Measurements from ENCODE around the gene ANP32A. TPM values are rescaled to one million over a fixed set of nuclear protein-coding genes. Genes with fewer than 3 reads are reported as not detected.
A peak's percentile ranks its signal among the peaks of the same experiment; 100 is the strongest.

ANP32A gene
- total RNA-seq, 1 experiment from 2014 or later = 232 TPM

DNA sequence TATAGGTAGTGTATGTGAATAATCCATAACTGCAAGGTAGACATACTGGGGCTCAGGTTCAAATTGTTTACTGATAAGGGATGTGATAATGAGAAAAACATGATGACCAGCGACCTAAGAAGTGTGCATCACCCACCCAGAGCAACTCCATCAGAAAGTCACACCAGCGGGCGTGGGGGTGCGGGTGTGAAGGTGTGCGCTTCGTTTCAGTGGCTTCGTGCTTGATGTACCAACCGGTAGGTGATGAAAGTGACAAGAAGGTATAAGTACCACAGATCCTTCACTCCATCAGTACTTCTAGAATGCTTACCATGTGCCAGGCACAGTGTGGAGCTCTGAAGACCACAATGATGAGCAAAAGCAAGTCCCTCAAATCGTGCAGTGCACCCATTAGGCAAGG, 11.2 kb downstream of the ANP32A start (continued):
- TF ChIP-seq STAT6 (CRISPR knock-in tag; conservative IDR thresholded peaks at IDR 0.05; ENCODE audit: low read depth) (no peak), MYBL2 (CRISPR knock-in tag; IDR thresholded peaks at IDR 0.05) (no peak), GABPB1 (CRISPR knock-in tag; IDR thresholded peaks at IDR 0.05) (no peak), ZNF281 (CRISPR knock-in tag; IDR thresholded peaks at IDR 0.05) (no peak), ATF2 (CRISPR knock-in tag; IDR thresholded peaks at IDR 0.05; ENCODE audit: borderline replicate concordance, low read depth) (no peak)

GRCh38 chr15:68808770-68809169, 11.9 kb downstream of the ANP32A start:
- CTCF ChIA-PET = interaction anchor here (2.3 kb wide), 1 partner anchor 67 kb away, joined by 15 read pairs; no protein-coding TSS in a partner anchor
- Mint-ChIP-seq H3K36me3 (no peaks in the 10 kb centered on the region), H3K4me1 (peaks cover 70% of the 10 kb centered on the region), H3K27ac (peak overlapping the region; percentile 48; the same call in 1 of the 2 replicates), H3K4me3 (no peak overlapping the region), H3K27me3 (ENCODE audit: low read depth) (no peaks in the 10 kb centered on the region), H3K9me3 (no peaks in the 10 kb centered on the region)
- DNase-seq (ENCODE audit: low spot score) = no peak
- ATAC-seq = no peak
- POLR2A ChIA-PET = interaction anchor here (1.0 to 1.1 kb wide), 2 partner anchors 10 to 13 kb away, joined by 3 to 5 read pairs; no protein-coding TSS in a partner anchor
- no peak for TF ChIP-seq ZNF281 (CRISPR knock-in tag; IDR thresholded peaks at IDR 0.05)
- no peak for TF ChIP-seq ATF2 (CRISPR knock-in tag; IDR thresholded peaks at IDR 0.05; ENCODE audit: borderline replicate concordance, low read depth)
- TF ChIP-seq CTCF (IDR thresholded peaks at IDR 0.05) = no peak
- no peak for TF ChIP-seq EMX1 (CRISPR knock-in tag; IDR thresholded peaks at IDR 0.05)
- no peak for TF ChIP-seq AFF4 (CRISPR knock-in tag; IDR thresholded peaks at IDR 0.05; ENCODE audit: borderline replicate concordance)
- TF ChIP-seq ZNF512 (CRISPR knock-in tag; IDR thresholded peaks at IDR 0.05; ENCODE audit: borderline replicate concordance) = no peak
- TF ChIP-seq ZMAT4 (CRISPR knock-in tag; IDR thresholded peaks at IDR 0.05) = no peak
- TF ChIP-seq GTF2I (CRISPR knock-in tag; conservative IDR thresholded peaks at IDR 0.05) = no peak
- no peak for TF ChIP-seq E2F5 (CRISPR knock-in tag; IDR thresholded peaks at IDR 0.05)
- no peak for TF ChIP-seq IRF2 (CRISPR knock-in tag; IDR thresholded peaks at IDR 0.05; ENCODE audit: borderline replicate concordance, low read depth)
